Measurements from ENCODE around the gene TMEM150B.

GRCh38 chr19:55372316-55373081 is 47.4 kb upstream of the TMEM150B start:
- TF ChIP-seq POLR2A (IDR thresholded peaks at IDR 0.05; ENCODE audit: low read depth, low read length) (no peak), POLR2AphosphoS5 (IDR thresholded peaks at IDR 0.05; ENCODE audit: low read depth, low read length) (no peak), TAF1 (IDR thresholded peaks at IDR 0.05; ENCODE audit: borderline replicate concordance, low read depth, low read length) (no peak)
